Stimulated activated CD8-positive, alpha-beta memory T cell treated with anti-CD3 and anti-CD28 coated beads, Interleukin-7, amount 100 ng/mL, for 1 hour (primary cell): ENCODE measurements around the gene PNLIPRP1.

Experiments
- DNase-seq, 2 donors: peaks; one replicate each; pipeline ENCODE4 v3.0.0-alpha.2; 2020; ENCODE audit warnings: low read depth in 2 of 2

PNLIPRP1 gene

GRCh38 chr10:116631871-116632295 lies 41.1 kb downstream of the PNLIPRP1 start:
- DNase-seq = no peak

DNA sequence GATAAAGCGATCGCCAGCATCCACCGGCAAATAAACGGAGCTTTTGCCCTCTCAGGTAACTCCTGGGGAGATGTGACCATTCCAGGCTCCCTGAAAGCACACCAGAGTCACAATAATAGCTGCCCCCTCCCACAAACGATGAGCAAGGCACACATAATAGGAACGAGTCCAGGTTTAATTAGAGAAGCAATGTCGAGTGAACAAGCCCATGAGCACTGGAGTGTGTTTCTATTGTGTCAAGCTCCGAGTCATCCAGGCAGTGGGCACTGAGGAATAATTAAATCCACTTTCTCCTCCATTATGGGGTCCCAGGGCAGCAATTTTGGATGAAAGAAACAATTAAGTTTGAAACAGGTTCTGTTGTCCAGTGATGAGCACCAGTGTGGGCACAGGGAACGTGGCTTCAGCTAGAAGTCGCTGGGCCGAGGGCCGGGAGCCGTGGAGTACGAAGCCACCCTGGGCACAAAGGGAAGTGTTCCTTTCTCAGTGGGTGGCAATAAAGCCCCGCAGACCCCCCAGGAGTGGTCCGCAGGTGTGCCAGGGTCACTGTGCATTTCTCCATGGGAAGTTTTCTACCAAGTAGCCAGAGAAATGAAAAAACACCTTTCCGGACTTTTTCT lies 41.9 kb downstream of the PNLIPRP1 start:
- no peak for DNase-seq

- no peak for DNase-seq
Measured at GRCh38 chr10:116633216-116633600, 42.4 kb downstream of the PNLIPRP1 start.

DNA sequence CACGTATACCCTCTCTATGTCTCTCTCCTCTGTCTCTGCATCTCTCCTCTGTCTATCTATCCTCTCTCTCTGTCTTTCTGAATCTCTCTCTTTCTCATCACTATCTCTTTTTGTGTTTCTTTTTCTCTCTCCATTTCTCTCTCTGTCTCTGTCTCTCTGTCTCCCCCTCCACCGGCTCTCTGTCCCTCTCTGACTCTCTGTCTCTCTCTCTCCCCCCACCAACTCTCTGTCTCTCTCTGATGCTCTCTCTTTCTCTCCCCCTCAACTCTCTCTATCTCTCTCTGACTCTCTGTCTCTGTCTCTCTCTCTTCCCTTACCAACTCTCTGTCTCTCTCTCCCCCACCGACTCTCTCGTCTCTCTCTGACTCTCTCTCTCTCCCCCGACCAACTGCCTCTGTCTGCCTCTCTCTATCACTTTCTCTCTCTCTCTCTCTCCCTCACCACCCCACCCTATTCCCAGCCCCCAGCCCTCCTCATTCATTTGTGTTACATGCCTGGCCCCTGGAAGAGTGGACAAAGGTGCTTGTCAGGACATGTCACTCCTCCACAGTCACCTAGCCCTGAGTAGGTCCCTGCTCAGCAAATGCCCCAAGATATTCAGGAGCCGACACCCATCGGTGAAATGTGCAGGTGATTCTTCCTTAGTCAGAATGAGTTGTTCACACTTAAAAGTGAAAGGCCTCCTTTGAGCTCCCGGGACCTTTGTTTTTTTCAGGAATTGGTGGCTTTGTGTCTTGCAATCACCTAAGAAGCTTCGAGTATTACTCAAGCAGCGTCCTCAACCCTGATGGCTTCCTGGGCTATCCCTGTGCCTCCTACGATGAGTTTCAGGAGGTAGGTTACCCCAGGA lies 43.6 kb downstream of the PNLIPRP1 start:
- no peak for DNase-seq

- DNase-seq = no peak
Measured at GRCh38 chr10:116636385-116636784, 45.6 kb downstream of the PNLIPRP1 start.

DNA sequence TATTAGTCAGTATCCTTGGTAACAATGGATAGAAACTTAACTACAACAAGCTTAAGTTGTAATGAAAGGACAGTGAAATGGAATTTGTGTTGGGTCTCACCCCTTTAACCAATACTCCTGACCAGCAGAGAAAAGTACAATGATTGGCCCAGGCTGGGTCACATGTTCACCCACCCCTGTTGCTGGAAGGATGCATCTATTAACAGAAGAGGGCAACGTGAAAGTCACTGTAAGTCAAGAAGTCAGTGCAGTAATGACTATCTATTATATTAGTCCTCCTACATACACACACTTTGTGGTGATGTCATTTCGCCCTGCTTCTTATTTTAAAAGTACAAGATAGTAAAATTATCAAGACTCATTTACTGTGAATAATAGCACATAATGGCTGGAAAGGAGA lies 46.2 kb downstream of the PNLIPRP1 start:
- no peak for DNase-seq

DNA sequence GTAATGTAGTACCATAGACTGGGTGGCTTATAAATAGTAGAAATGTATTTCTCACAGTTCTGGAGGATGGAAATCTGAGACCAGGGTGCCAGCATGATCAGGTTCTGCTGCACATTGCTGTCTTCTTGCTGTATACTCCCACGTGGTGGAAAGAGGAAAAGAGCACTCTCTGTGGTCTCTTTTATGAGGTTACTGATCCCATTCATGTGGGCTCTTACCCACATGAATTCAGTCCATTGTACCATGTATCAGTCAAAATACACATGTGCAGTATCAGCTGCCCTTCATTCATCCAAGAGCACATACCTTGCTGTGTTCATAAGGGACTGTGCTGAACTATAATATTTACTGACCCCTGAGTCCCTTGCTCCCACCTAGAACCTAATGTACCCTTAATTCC lies 47.1 kb downstream of the PNLIPRP1 start:
- no peak for DNase-seq

DNA sequence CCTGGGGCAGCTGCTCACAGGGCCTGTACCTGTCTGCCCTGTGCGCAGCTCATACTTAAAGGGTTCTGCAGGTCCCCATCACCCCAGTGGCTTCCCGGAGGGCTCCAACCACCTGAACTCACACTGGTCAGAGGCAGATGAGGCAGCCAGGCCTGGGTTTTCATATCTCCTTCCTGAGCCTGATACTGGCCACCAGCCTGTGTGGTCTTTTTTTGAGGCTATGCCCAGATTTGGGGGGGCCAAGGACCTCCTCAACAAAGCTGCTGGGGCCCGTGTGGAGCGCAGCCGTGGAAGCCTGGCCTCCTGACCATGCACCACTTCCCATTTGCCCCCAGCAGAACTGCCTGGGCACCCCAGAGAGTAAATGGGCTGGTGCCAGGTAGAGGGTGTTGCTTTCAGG lies 55.7 kb downstream of the PNLIPRP1 start:
- DNase-seq = no peak

- DNase-seq = no peak
Measured at GRCh38 chr10:116648903-116649302, 58.1 kb downstream of the PNLIPRP1 start.

DNA sequence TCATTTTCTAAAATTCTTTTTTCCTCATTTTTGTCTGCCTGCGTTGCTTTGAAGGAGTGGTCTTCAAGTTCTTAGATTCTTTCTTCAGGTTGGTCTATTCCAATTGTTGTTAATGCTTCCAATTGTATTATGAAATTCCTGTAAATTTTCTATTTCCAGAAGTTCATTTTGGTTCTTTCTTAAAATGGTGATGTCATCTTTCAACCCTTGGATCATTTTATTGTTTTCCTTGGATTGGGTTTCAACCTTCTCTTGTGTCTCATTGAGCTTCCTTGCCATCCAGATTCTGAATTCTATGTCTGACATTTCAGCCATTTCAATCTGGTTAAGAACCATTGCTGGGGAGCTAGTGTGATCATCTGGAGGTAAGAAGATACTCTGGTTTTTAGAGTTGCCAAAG lies 63.1 kb downstream of the PNLIPRP1 start:
- no peak for DNase-seq

DNA sequence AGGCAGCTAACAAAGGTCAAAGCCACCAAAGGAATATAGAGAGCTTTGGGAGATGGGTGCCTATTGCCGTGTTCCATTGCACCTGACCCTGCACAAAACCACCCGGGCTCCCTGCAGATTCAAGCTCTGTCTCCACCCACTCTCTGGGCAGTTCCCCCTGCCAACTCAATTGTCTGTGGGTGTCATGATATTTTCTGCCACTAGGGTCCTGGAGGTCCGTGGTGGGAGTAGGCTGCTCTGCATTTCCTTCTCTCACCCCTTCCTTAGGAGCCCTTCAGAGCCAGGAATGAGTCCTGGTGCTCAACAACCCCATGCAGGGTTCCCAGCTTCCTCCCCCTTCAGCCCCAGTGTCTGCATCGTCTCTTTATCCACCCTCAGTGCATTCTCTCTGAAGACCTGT lies 64.1 kb downstream of the PNLIPRP1 start:
- no peak for DNase-seq

DNA sequence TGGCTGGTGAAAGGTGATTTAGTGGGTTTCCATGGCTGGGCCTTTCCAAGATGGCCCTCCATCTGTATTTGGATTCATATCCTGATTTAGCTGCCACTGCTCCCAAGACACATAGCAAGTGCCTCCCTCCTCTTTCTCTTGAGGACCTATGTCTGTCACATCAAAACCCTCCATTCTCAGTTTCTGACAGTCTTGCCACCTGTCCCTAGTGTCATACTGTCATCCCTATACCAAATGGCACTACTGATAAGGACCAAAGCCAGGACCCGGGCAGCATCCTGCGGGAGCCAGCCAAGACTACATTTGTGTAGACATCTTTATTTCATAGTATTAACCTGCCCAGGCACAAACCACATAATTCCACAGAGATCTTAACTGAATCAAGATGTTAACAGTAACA lies 64.8 kb downstream of the PNLIPRP1 start:
- no peak for DNase-seq

- no peak for DNase-seq
Measured at GRCh38 chr10:116656044-116656443, 65.3 kb downstream of the PNLIPRP1 start.

DNA sequence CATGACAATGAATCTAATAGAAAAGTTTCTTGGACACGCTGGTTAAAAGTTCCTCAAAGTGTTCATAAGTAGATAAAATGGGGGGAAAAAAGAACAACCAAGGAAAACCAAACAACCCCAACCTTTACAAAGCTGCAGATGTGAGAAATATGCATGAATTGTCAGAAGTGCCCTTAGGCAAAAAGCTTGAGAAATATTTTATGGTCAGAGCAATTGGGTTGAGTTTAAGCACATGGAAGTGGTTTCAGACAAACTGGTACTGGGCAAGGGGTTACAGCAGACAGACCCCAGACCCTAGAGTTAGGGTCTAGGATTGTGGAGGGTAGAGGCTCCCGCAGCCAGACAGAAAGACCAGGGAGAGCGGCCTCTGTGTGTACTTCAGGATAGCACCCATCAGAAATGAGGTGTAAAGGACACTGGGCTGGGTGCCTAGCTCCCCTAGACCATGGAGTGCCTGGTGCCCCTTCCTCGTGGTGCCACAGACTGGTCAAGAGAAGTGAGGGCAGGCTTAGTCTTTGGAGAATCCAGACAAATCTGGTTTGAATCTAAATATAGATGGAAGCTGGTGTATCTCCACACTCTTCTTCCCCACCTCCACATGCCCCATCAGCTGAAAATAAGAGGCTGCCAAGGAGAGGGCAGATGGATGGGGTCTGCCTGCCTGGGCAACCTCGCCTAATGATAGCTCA lies 67.2 kb downstream of the PNLIPRP1 start:
- no peak for DNase-seq
